Body of pancreas (tissue), 4 donors: ENCODE data around the gene FAM131B. TPM values are rescaled to one million over a fixed set of nuclear protein-coding genes. Genes with fewer than 3 reads are reported as not detected.

Experiments used
- ATAC-seq: fragments of 150-250 bp; one replicate; pipeline ENCODE4 v1.9.1; 2016
- DNase-seq, 4 donors: peaks; one replicate each; pipeline ENCODE4 v3.0.0-alpha.2; 2019
- H3K27ac ChIP-seq, 4 donors: fragments of 200-600 bp; sonication (generic); 1 replicate in 3 of 4; 2 replicates in 1 of 4; pipeline versions ENCODE4 v1.5.1 to v1.6.1; 2016 to 2019; ENCODE audit warnings: mild to moderate bottlenecking in 1 of 4, mixed read lengths in 1 of 4, moderate library complexity in 1 of 4
- H3K27me3 ChIP-seq, 2 donors: fragments of 200-600 bp; sonication (generic); one replicate each; pipeline ENCODE4 v1.6.0; 2016; ENCODE audit warnings: mild to moderate bottlenecking in 1 of 2
- H3K36me3 ChIP-seq, 2 donors: fragments of 200-600 bp; sonication (generic); replicated peaks in 1 of 2; 2 replicates each; pipeline ENCODE4 v1.5.1; 2016; ENCODE audit warnings: low read depth in 2 of 2; ENCODE audit not compliant: insufficient read depth in 1 of 2
- H3K4me1 ChIP-seq: fragments of 200-600 bp; sonication (generic); one replicate; pipeline ENCODE4 v1.6.0; 2016
- H3K4me3 ChIP-seq, 2 donors: fragments of 200-600 bp; sonication (generic); 1 replicate in 1 of 2; 2 replicates in 1 of 2; pipeline ENCODE4 v1.5.1; 2016 to 2019
- H3K9me3 ChIP-seq, 3 donors: fragments of 200-600 bp; sonication (generic); 1 replicate in 2 of 3; 2 replicates in 1 of 3; pipeline ENCODE4 v1.5.1; 2016
- POLR2A ChIP-seq, 3 donors: fragments of 450-650 bp; IDR thresholded peaks; one replicate each; pipeline ENCODE4 v1.6.1; 2016; ENCODE audit warnings: antibody characterized with exemption in 3 of 3, mild to moderate bottlenecking in 2 of 3
- WGBS, 2 donors: methylation state at CpG; one replicate each; pipeline ENCODE4 v1.1.5; 2017; 5-methylcytosine and 5-hydroxymethylcytosine counted together
- intact Hi-C: fragments of 100-400 bp; cut with DNase I; formaldehyde crosslinking; loops from one replicate; pipeline ENCODE4 v1.15.1; 2023
- total RNA-seq, 2 donors: library from RNA; depleted of rRNA; stranded (reverse); fragments of >200 nt; gene quantifications; one replicate each; pipeline ENCODE4 v1.1.0, GENCODE V29; 2016
- TF ChIP-seq, protein P1 (sequence below), 7 experiments: fragments of 450-650 bp in 4 of 7; fragments of 200-600 bp in 3 of 7; sonication (generic) in 3 of 7; IDR thresholded peaks; one replicate each; pipeline ENCODE4 v1.5.1; 2016 to 2019; ENCODE audit warnings: antibody characterized with exemption in 7 of 7

The FAM131B gene
- total RNA-seq, 2 donors from 2014 or later = 0.26 TPM; not detected in 1

DNA sequence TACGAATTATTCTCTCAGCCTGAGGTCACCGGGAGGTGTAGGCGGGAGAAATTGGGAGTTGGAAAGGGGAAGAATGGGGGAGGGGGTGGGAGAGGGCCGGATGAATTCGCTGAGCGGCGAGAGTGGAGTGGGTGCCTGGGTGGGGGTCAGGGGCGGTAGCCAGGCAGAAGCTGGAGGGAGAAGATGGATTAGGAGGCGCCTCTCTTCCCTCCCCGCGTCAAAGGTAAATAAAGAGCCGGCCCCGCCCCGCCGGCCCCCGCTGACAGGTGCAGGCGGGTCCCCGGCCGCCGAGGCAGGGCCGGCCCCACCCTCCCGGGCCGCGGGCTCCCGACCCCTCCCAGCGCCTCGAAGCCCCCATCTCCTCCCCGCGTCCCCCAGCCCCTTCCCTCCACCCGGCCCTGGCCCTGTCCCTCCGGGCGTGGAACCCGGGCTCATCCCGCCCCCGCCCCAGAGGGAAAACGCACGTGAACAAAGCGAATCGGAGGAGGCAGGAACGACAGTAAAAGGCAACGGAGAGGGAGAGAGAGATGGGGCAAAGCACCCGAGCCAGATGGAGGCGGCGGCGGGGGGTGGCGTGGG lies 872 bp downstream of the FAM131B start:
- no peak for ATAC-seq

DNA sequence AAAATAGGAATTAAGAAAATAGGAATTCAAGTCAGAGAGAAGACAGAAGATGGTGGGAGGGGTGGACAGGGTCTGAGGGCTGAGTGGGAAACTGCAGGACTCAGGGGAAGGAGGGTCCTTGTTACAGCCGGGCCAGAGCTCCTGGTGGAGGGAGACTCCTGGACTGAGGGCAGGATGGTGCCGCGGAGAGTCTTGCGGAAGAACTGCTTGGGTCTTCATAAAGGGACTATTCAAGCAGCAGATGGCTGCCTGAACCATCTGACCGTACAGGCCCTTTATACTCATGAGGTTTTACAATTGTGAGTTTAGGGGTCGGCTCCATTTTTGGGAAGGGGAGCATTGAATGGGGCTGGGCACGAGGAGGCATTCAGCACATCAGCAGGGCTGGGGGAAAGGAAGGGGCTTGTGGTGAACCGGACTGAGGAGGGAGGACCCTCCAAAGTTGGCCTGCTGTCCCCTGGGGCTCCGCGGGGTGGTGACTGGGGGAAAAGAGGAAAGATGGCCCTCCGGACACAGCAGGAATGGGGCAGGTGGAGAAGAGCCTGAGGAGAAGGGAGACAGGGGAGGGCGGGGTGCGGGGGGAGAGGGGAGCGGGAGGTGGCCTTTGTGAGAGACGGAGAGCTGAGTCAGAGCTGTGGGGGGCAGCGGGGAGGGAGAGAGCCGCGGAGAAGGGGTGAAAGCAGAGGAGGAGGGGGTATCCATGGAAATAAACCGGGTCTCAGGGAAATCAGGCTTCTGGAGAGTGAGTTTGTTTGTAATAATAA lies 1.5 kb downstream of the FAM131B start:
- intact Hi-C loops = no loop called here
- H3K36me3 ChIP-seq = no peaks in the 10 kb centered on the region
- H3K27me3 ChIP-seq = peaks cover 0 to 8% of the 10 kb centered on the region in 2 donors
- peaks cover 15% of the 10 kb centered on the region for H3K4me1 ChIP-seq
- TF ChIP-seq POLR2A (IDR thresholded peaks at IDR 0.05) = no peak
- TF ChIP-seq, protein P1, sequence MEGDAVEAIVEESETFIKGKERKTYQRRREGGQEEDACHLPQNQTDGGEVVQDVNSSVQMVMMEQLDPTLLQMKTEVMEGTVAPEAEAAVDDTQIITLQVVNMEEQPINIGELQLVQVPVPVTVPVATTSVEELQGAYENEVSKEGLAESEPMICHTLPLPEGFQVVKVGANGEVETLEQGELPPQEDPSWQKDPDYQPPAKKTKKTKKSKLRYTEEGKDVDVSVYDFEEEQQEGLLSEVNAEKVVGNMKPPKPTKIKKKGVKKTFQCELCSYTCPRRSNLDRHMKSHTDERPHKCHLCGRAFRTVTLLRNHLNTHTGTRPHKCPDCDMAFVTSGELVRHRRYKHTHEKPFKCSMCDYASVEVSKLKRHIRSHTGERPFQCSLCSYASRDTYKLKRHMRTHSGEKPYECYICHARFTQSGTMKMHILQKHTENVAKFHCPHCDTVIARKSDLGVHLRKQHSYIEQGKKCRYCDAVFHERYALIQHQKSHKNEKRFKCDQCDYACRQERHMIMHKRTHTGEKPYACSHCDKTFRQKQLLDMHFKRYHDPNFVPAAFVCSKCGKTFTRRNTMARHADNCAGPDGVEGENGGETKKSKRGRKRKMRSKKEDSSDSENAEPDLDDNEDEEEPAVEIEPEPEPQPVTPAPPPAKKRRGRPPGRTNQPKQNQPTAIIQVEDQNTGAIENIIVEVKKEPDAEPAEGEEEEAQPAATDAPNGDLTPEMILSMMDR (IDR thresholded peaks at IDR 0.05) = no peak
- no peak overlapping the region for H3K27ac ChIP-seq
- 41 to 42% methylated on average over 14 to 19 of the region's 19 CpGs for WGBS, 2 donors
- no peak for ATAC-seq
- no peaks in the 10 kb centered on the region for H3K9me3 ChIP-seq
- no peak overlapping the region for H3K4me3 ChIP-seq
- DNase-seq = no peak

More for the DNA sequence above, 872 bp downstream of the FAM131B start:
- intact Hi-C loops = no loop called here
- TF ChIP-seq, protein P1 (IDR thresholded peaks at IDR 0.05) = no peak
- TF ChIP-seq POLR2A (IDR thresholded peaks at IDR 0.05) = no peak
- peaks cover 15% of the 10 kb centered on the region for H3K4me1 ChIP-seq
- H3K4me3 ChIP-seq = peak overlapping the region in 1 of 2 donors; percentile 8
- no peaks in the 10 kb centered on the region for H3K9me3 ChIP-seq
- peaks cover 0 to 8% of the 10 kb centered on the region in 2 donors for H3K27me3 ChIP-seq
- 4 to 5% methylated on average over 22 of the region's 46 CpGs for WGBS, 2 donors
- no peak for DNase-seq
- no peak overlapping the region for H3K27ac ChIP-seq
- no peaks in the 10 kb centered on the region for H3K36me3 ChIP-seq

DNA sequence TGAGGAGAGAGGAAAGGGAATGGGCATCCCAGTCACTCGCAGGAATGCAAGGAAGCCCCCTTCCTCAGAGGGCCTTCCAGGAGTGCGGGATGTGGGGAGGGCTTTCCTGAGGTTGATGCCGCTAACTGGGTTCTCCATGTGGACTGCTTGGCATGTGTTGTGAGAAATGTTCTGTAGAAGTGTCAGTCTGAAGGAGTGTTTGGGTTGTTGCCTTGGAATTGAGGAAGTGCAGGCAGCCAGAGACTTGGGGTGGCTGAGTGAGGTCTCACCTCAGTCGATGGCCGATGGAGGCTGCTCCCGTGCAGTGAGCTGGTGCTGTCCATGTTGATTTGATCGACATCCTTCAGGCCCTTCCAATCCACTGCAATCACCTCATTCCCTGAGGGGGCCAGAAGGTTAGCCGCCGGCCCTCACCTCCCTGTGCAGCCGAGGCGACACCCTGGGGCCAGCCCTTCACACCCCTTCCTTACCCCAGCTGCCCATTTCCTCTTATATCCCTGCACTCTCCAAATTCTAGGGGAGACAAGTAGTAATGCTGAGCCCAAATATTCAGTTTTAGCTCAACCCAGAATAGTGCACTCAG lies 2.7 kb downstream of the FAM131B start:
- Histone ChIP-seq H3K27ac (no peak overlapping the region), H3K4me1 (peaks cover 15% of the 10 kb centered on the region), H3K27me3 (peaks cover 0 to 8% of the 10 kb centered on the region in 2 donors), H3K9me3 (no peaks in the 10 kb centered on the region), H3K4me3 (no peak overlapping the region), H3K36me3 (no peaks in the 10 kb centered on the region)
- no peak for DNase-seq
- 69 to 74% methylated on average over 10 to 11 of the region's 11 CpGs for WGBS, 2 donors
- ATAC-seq = no peak
- no peak for TF ChIP-seq POLR2A (IDR thresholded peaks at IDR 0.05)
- intact Hi-C loops = no loop called here

DNA sequence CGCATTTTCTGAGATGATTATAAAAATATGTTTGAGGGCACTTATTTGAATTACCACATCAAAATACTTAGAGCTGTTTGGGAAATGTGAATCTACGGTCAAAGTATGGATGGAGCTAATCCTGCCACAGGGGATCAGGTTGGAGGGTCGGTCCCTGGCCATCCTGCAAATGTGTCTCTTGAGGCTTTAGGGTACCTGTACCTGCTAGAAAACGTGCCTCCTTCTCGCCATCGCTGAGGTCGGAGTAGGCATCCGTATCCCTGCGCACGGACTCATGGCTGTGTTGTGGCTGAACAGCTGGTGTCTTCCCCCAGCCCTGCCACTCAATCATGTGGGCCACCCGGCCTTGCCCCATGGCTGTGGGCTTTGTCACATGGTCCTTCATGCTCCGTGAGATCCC lies 3.9 kb downstream of the FAM131B start:
- TF ChIP-seq POLR2A (IDR thresholded peaks at IDR 0.05) = no peak
- TF ChIP-seq, protein P1 (IDR thresholded peaks at IDR 0.05) = no peak
- Histone ChIP-seq H3K4me3 (no peak overlapping the region), H3K36me3 (no peaks in the 10 kb centered on the region), H3K4me1 (peaks cover 15% of the 10 kb centered on the region), H3K27ac (no peak overlapping the region), H3K9me3 (no peaks in the 10 kb centered on the region), H3K27me3 (peaks cover 0 to 8% of the 10 kb centered on the region in 2 donors)
- no peak for ATAC-seq
- DNase-seq = no peak
- WGBS, 2 donors = 69 to 82% methylated on average over 12 of the region's 12 CpGs
- intact Hi-C loops = no loop called here

DNA sequence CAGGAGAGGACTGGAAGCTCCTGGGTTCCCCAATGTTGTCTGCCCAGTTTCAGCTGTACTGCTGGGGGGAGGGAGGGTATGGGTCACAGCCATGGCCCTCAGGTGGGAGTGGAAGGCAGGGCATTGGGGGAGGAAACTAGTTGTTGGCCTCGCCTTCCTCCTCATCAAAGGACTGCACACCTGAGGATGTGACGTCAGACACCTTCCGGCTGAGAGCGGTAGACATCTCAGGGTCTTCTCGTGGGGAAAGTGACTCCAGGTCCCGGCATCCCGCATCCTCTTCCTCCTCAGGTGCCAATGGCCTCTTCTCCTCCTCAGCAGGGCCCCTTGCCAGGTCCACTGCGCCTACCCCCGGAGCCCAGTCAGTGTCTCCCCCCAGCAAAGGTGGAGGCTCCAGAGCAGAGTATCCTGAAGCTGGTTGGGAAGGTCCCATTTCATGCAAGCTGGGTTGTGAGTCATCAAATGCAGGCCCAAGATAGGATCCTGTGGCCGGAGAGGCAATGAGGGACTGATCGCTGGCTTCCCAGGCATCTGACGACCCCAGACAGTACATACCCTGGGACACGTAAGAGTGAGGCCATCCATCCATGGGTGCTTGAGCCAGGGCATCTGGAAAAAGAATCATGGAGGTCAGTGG lies 6.0 kb downstream of the FAM131B start:
- Histone ChIP-seq H3K27ac (no peak overlapping the region), H3K4me1 (peaks cover 2% of the 10 kb centered on the region), H3K4me3 (no peak overlapping the region), H3K9me3 (no peaks in the 10 kb centered on the region), H3K36me3 (no peaks in the 10 kb centered on the region), H3K27me3 (peaks cover 0 to 2% of the 10 kb centered on the region in 2 donors)
- TF ChIP-seq POLR2A (IDR thresholded peaks at IDR 0.05) = no peak
- TF ChIP-seq, protein P1 (IDR thresholded peaks at IDR 0.05) = no peak
- intact Hi-C loops = no loop called here
- no peak for DNase-seq
- WGBS, 2 donors = 84 to 86% methylated on average over 13 of the region's 13 CpGs
- ATAC-seq = no peak
